Fibroblast of skin of back (primary cell): ENCODE results near the gene PLCB1.

Experiments
- DNase-seq: peaks from one replicate; pipeline ENCODE4 v3.0.0-alpha.2; 2013

PLCB1 gene

DNA sequence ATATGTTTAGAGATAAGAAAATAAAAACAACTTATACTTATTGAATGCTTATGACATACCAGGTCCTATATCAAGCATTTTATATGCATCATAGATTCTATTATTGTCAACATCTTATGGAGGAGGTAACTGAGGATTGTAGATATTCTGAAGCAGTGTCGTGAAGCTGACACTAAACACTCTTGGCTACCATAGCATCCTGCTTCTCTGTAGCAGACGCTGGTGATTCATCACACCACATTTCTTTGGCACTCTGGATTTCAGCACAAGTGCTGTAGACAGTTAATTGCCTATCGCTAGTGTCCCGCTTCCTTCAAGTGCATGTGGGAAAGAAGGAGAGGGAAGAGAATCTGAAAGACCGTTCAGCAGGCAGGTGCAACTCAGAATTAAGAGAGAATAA lies 317.1 kb downstream of the PLCB1 start:
- DNase-seq, result peak; percentile 45

DNA sequence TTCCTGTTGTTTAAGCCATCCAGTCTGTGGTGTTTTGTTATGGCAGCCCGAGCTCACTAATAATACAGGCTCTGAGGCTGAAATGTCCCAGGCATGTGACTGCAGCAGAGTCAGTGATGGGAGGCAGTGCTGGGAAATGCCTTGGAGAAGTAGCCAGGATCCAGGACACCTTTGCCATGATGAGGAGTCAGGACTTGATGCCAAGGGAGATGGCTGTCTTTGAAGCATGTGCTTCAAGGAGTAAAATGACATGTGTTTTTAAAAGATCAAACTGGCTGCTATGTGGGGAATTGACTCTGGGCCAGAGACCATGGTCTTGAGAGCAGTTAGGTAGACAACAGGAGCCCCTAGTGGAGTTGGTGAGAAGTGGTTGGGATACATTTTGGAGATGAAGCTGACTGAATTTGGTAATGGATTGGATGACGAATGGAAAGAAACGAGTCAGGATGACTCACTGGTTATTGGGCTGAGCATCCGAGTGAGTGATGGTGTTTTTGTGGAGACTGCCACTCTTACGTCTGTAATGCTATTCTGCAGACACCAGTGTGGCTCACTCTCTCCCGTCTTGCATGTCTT lies 322.2 kb downstream of the PLCB1 start:
- peak; percentile 97 for DNase-seq

DNA sequence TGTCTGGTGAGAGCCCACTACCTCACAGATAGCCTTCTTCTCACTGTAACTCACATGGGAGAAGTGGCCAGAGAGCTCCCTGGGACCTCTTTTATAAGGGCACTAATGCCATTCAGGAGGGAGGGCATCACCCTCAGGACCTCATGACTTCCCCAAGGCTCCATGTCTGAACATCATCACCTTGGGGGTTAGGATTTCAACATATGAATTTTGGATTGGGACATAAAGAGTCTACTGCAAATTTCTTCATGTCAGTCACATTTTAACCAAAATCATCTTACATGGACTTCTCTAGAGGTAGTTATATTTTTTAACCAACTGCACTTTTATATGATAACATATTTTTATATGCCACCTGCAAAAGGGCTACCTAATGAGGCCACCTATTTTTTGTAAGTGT lies 324.7 kb downstream of the PLCB1 start:
- DNase-seq, result no peak

DNA sequence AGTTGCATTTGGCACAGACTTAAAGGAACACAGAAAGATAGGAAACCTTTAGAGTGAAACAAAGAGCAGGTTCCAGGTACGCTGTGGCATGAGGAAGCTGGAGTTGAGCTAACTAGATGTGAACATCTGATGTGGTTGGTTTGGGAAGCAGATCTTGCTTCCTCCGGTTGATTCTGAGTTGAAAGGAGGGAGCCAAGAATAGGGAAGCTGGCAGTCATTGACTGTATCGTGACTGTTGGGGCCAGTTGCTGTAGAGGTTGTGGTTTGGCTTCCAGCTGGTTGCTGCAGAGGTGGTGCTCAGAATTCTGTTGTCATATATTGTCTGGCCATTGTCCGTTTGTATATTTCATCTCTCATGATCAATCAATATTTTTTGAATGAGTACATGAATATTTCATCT lies 325.9 kb downstream of the PLCB1 start:
- no peak for DNase-seq

DNA sequence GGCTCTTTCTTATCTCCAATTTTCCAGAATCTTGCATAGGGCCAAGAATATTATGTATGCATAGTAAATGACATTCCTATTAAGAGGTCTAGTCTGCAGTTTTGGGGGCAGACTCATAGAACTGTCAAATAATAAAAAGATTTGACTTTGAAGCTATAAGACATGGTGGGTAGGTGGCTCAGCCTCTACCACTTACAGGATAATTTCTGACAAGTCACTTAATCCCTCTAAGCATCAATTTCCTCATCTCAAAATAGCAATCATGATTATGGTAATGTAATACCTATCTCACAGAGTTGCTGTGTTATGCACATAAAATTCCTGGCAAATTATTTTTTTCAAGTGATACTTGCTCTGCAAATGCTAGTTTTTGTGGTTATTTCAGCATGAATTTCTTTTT lies 329.1 kb downstream of the PLCB1 start:
- DNase-seq, result no peak

DNA sequence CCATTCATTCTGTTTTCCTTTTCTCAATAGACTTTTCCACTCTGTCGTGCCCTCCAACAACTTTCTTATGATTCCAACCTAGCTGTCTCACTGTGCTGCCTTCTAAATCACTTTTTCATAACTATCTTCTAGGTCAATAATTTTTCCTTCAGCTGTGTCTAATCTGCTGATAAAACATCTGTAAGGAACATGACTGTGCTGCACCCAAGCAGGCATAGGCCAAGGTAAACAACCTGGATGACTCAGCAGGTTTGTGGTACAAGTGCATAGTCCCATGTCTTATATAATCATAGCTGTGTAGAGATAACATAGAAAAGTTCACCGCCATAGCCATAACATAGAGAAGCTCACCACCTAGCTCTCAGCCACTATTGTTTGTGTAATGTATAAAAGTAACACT lies 332.3 kb downstream of the PLCB1 start:
- DNase-seq, result peak; percentile 28

DNA sequence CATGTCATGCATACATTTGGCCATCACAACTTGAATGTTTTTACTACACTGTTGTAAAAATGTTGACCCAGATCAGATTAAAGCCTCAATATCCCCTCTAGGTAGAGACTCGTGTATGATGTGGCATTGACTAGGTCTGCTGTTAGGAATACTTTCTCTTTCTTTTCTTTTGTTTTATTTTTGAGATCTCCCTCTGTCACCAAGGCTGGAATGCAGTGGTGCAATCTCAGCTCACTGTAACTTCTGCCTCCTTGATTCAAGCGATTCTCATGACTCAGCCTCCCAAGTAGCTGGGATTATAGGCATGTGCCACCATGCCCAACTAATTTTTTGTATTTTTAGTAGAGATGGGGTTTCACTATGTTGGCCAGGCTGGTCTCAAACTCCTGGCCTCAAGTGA lies 334.7 kb downstream of the PLCB1 start:
- DNase-seq, result peak; percentile 67

DNA sequence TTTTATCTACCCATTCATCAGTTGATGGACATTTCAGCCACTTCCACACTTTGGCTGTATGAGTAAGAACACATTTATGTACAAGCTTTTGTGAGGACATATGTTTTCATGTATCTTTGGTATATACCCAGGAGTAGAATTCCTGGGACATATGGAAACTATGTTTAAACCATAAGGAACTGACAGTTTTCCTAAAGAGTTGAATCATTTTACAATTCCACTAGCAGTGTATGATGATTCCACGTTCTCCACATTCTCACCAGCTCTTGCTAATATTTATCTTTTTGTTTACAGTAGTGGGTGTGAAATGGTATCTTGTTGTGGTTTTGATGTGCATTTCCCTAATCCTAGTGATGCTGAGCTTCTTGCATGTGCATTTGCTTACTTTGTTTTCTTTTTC lies 338.1 kb downstream of the PLCB1 start:
- DNase-seq, result peak; percentile 45

DNA sequence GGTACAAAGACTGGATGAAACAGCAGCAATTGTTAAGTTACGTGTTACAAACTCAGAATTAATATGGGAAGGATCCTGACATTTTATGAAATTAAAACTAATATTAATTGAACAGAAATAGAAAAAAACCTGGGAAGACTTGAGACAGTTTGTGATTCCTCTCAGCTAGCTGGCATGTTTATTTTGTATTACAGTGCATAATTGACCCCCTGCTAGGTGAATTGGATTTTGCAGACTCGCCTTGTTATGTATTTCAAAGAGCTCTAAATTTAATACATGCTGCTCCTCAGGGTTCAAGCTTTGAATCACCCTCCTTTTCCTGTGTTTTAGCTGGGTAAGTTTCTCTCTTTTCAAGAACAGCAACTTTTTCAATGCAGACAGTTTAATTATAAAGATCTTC lies 339.4 kb downstream of the PLCB1 start:
- DNase-seq, result peak; percentile 19

DNA sequence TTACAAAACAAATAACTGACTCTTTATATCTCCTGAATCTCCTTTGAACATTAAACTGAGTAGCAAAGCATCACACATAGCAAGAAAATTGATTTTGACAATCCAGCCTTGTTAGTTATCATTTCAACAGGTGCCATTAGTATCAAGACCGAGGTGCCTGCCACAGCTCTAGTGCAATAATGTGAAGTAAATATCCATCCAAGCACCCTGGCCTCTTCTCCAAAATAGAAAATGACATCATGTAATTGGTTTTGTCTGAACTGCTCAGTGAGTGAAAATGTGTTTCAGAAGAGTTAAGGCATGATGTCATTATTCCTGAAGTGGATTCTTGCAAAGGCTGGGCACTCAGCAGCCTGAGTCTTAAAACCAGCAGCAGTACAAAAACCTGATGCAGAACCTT lies 341.4 kb downstream of the PLCB1 start:
- peak; percentile 59 for DNase-seq

DNA sequence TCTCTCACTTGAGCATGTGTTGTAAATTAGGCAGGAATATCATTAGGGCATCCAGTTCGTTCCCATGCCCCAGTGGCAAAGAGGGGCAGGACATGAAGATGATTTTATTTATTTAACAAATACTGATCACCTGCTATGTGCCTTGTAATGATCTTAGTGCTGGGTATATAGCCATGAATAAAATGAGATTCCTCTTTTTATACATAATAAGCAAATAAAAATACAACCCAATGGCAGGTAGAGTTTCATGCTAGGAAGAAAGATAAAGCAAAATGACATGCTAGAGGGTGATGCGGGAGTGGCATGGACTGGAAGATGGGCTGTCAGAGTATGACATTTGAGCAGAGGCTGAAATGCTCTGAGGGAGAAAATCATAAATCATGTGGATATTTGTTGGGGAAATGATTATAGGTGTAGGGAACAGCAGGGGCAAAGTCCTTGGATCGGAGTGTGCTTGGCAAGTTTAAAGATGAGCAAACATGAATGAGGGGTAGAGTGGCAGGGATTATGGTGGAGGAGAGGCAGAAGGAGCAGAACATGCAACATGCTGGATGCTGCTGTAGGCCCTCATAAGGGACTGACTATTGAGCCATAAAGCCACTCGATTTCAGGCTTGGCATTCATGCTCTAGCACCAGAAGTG lies 342.1 kb downstream of the PLCB1 start:
- DNase-seq, result no peak

DNA sequence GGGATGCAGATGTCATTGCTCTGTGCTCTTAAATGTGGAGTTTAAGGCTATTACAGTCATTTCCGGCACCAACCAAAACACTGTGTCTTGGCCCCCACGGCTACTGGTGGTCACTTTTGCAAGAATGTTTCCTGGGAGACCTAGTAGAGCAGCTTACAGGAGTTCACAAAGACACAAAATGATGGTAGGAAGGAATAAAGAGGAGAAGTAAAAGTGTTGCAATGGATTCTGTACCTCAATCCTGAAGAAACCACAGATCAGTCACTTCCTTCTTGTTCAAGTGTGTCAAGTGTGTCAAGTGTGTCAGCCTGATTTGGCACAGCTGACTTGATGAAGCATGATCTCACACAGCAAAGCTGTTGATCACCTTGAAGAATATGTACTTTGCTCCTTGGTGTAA lies 344.0 kb downstream of the PLCB1 start:
- no peak for DNase-seq

DNA sequence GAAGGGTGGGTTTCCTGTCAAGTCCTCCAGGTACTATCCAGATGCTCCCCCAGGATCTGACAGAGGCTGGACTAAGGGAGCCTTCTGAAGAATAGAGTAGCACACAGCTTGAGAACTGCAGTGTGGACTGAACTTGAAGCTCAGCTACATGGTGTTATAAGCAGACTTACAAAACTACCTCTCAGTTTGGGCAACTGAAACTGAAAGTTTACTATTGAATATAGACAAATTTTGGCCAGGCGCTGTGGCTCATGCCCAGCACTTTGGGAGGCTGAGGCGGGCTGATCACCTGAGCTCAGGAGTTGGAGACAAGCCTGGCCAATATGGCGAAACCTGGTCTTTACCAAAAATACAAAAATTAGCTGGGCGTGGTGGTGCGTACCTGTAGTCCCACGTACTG lies 348.5 kb downstream of the PLCB1 start:
- no peak for DNase-seq

DNA sequence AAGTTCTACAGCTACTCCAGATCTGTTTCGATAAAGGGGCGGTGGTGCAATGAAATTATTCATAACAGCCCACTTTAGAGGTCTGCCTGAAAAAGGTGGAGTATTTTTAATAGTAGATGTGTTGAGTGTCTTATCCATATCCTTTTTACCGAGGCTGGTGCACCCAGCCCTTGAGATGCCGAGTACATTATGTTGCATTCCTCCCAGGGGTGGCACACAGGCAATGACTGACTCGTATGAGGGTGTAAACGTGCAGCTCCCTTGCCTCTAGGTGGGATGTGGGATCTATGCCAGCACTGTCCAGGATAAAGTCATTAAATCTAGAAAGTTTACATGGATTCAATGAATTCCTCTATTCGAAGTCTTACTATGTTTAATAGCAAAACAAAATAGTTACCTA lies 355.6 kb downstream of the PLCB1 start:
- no peak for DNase-seq

DNA sequence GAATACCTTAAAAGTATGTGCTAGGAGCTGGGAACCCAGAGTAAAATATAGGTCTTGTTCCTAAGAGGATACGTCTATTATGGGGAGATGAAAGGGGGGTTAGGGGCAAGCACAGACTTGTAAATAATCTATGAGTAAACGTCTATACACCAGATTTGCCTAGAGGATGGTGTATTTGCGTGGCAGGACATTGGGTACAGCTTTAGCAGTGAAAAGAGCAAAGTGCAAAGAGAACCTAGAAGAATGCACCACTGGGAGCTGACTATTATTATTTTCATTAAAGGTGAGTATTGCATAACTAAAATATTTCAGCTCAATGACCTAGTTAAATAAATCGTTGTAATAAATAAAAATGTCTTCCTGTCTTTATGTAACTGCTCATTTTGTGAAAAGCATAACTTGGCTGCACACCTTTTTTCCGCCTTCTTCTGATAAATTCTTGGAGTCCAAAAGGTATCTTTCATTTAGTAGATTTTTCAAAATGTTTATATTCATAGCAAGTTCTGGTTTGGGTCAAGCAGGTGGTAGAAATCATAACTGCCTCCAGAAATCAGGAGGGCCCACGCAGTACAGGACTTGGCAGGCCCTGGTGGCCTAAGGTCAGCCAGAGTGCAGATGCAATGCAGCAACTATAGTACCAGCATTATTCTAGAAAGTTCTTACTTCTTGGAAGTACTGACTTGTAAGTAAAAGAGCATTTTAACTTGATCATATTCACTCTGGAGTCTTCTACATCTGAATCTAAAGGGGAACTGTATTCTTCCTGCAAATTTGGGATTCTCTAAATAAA lies 357.2 kb downstream of the PLCB1 start:
- no peak for DNase-seq

DNA sequence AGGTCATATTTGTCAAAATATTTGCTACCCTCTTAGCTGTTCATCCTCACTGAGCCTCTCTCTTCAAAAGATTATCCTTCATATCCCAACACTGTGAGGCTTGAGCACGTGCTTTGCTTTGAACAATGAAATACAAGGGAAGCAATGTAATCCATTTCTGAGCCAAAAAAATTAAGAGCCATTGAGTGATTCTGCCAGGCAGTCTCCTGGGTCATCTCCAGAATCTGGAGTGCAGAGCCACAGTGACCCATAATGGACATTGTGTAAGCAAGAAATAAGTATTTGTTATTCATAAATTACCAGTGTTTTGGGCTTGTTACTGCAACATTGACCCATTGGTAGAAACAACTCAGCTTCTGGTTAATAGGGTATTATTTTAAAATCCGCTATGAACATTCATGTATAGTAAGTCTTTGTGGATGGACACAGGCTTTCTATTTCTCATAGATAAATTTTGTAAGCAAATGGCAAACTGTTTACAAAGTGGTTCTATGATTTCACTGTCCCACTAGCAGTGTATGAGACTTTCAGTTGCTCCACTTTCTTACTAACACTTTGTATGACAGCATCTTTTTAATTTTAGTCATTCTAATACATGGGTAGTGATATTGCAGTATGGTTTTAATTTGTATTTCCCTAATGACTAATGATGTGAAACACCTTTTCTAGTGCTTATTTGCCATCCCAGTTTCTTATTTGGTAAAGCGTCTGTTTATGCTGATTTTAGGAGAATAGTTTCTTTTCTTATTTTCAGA lies 358.2 kb downstream of the PLCB1 start:
- no peak for DNase-seq

DNA sequence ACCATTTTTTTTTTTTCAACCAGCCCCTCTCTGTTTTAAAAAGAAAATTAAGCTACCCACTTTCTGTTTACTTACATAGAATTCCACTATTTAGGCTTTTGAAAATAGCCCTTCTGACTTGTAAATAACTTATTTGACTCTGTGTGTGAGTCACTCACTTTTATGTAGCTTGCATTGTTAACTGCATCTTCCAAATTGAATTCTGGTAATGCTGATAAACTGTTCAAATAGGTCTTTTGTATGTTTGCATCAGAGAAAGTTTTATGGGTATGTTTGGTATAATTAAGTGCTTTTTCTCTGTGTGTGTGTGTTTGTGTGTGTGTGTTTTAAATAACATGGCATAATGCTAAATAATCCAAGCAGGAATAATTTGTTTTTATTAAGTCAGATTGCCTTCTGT lies 360.1 kb downstream of the PLCB1 start:
- no peak for DNase-seq

DNA sequence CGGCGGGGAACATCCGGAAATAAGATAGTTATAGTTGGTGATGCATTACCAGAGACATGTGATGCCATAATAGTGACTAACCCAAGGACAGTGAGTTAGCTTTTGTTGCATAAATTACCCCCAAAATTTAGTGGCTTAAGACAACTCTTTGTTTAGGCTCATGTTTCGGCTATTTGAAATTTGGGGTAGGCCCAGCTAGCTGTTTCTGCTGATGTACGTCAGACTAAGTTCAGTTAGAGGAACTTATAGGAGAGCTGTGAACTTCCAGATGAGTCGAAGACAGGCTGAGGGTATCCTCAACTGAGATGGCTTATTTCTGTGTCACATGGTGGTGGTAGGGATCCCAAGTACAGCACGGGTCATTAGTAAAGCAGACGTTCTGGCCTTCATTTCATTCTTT lies 366.5 kb downstream of the PLCB1 start:
- no peak for DNase-seq

DNA sequence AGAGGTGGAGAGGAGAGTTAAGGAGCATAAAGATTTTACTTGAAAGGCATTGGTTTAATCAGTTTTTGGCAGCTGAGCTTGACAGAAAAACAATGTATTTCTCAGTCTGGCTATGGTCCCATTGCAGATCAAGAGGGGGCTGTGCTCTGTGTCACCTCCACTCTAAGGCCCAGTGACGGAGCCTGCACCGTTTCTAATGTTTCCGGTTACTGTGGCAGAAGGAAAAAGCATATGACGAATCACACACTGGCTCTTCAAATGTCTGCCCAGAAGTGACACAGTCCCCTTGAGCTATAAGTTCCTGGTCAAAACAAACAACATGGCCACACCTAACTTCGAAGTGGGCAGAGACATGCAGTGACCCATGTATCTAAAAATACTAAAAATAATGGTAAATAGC lies 372.0 kb downstream of the PLCB1 start:
- DNase-seq, result no peak

DNA sequence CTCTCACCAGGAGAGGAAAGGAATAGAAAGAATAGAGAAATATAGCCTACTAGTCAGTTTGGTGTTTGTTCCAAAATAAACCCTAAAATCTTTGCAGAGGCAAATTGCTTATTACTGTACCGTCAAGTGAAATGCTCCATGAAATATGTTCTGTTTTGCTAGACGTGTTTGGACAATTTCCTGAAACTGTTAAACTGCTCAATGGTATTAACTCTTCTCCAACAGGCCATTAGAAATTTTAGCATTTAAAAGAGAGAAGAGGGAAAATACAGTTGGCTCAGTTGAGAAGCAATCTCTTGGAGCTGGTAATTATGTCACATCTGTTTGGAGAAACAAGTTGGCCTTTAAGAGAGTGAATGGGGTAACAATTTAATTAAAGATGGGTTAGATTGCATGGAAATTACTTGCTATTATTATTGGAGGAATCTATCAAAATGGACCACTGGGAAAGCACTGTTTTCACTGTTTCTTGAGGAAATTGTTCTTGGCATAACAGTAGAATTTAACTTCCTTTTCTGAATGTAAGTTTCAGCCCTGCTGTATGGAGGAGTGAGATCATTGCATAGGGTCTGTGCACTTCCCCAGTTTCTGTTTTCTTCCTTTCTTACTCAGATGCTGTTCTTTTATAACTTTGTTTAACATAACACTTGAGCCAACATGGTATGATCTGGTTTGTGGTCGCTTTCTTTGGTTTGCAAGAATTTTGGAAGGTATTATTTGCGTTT lies 373.6 kb downstream of the PLCB1 start:
- DNase-seq, result no peak

DNA sequence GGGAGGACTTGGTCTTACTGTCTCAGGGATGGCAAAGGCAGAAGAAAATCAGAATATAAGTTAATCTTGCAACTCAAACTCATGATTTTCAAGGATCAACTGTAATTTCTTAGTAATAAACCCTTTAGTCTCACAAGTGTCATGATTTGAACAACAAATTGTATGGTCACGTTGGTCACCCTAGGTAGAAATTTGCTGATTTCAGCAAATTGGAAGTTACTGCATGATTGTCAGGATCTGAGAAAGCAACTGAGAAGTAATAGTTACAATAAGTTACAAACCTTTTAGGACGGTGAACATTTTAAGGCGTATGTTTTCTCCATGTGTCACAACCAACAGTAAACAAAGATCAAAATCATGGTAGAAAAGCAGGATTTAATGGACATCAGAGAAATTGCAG lies 375.2 kb downstream of the PLCB1 start:
- no peak for DNase-seq

DNA sequence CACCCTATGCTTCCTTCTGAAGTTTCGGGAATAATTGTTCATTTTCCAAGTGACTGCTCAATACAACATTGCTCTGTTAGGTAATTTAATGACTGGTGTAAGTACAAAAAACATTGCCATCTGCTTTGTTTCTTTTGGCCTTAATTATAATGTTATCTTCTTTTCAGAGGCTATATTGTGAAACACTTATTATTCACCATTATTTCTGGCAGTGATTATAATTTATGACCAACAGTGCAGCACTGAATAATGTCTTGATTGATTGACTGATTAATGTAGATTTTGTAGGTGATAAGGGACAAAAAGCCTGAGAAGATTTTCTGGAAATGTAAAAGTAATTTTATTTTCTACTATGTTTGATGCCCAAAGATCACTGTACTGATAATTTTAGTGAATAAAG lies 377.7 kb downstream of the PLCB1 start:
- no peak for DNase-seq

DNA sequence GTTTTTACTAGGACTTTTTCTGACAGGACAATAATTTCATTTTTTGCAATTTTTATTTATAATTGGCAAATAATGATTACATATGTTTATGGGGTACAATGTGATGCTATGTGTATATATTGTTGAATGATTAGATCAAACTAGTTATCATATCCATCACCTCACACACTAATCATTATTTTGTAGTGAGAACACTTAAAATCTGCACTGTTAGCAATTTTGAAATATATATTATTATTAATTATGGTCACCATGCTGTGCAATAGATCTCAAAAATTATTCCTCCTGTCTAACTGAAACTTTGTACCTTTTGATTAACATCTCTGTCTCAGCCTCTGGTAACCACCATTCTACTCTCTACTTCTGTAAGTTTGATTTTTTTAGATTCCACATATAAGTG lies 378.7 kb downstream of the PLCB1 start:
- DNase-seq, result no peak
